Lower lobe of right lung (tissue), 2 donors: Measurements from ENCODE around the gene COA5. TPM values are rescaled to one million over a fixed set of nuclear protein-coding genes. Genes with fewer than 3 reads are reported as not detected.

Experiments used
- ATAC-seq, 2 donors: fragments of 200-7000 bp; cut with Tn5 transposase; one replicate each; pipeline ENCODE4 v1.9.1; 2020 to 2022; ENCODE audit warnings: mild to moderate bottlenecking in 2 of 2, moderate library complexity in 2 of 2
- DNase-seq: peaks from one replicate; pipeline ENCODE4 v3.0.0-alpha.2; 2020
- H3K27ac ChIP-seq: fragments of 200-600 bp; one replicate; pipeline ENCODE4 v1.8.0; 2022
- H3K27me3 ChIP-seq: fragments of 200-600 bp; one replicate; pipeline ENCODE4 v1.8.0; 2022; ENCODE audit warnings: low read depth
- H3K36me3 ChIP-seq: fragments of 200-600 bp; one replicate; pipeline ENCODE4 v1.8.0; 2022; ENCODE audit warnings: mild to moderate bottlenecking
- H3K4me1 ChIP-seq: fragments of 200-600 bp; one replicate; pipeline ENCODE4 v1.8.0; 2022
- H3K4me3 ChIP-seq: fragments of 200-600 bp; one replicate; pipeline ENCODE4 v1.8.0; 2022; ENCODE audit warnings: mild to moderate bottlenecking
- H3K9me3 ChIP-seq: fragments of 200-600 bp; one replicate; pipeline ENCODE4 v1.8.0; 2022
- intact Hi-C: fragments of 100-400 bp; cut with DNase I; formaldehyde crosslinking; loops from one replicate; pipeline ENCODE4 v1.11.0; 2022
- total RNA-seq: library from RNA; stranded (reverse); fragmentation: NEBNext Ultra II Directional; extraction: Animal tissue kit (Norgen Biotek cat#: 25700); gene quantifications from one replicate; pipeline ENCODE4 v1.2.1, GENCODE V29; 2021
- TF ChIP-seq, protein P1 (sequence below): fragments of 200-600 bp; IDR thresholded peaks from one replicate; pipeline ENCODE4 v1.8.0; 2022; ENCODE audit warnings: antibody characterized with exemption, mild to moderate bottlenecking
- donor health status: DM: no; HTN: yes; CAD: no; lungs with severe emphysema.

Gene COA5
- total RNA-seq, 1 donor from 2014 or later: 31.2 TPM

DNA sequence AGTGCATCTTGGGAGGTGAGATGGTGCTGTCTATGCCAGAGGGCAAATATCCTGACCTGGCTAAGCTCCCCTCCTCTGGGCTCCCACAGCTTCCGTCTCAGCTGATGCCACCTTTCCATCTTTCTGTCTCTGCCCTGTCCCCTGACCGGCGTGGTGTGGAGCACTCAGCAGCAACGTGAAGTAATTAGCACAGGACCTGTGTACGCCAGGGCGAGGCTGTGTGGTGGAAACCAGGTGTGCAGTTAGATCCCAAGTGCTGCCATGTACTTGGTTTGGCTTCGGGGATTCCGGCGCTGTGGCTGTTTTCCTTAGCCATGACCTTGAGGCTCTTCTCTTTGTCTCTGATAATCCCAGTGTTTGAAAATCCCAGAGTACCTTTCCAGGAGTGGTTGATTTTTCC, 36.5 kb downstream of the COA5 start:
- intact Hi-C loops: no loop called here
- no peaks in the 10 kb centered on the region for H3K9me3 ChIP-seq
- H3K4me3 ChIP-seq: no peak overlapping the region
- H3K36me3 ChIP-seq: peaks cover 98% of the 10 kb centered on the region
- TF ChIP-seq, protein P1, sequence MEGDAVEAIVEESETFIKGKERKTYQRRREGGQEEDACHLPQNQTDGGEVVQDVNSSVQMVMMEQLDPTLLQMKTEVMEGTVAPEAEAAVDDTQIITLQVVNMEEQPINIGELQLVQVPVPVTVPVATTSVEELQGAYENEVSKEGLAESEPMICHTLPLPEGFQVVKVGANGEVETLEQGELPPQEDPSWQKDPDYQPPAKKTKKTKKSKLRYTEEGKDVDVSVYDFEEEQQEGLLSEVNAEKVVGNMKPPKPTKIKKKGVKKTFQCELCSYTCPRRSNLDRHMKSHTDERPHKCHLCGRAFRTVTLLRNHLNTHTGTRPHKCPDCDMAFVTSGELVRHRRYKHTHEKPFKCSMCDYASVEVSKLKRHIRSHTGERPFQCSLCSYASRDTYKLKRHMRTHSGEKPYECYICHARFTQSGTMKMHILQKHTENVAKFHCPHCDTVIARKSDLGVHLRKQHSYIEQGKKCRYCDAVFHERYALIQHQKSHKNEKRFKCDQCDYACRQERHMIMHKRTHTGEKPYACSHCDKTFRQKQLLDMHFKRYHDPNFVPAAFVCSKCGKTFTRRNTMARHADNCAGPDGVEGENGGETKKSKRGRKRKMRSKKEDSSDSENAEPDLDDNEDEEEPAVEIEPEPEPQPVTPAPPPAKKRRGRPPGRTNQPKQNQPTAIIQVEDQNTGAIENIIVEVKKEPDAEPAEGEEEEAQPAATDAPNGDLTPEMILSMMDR: no peak
- no peaks in the 10 kb centered on the region for H3K4me1 ChIP-seq
- no peak for DNase-seq
- no peak for ATAC-seq
- no peaks in the 10 kb centered on the region for H3K27me3 ChIP-seq
- no peak overlapping the region for H3K27ac ChIP-seq

- H3K9me3 ChIP-seq: no peaks in the 10 kb centered on the region
- no peak for DNase-seq
- peaks cover 98% of the 10 kb centered on the region for H3K36me3 ChIP-seq
- no peaks in the 10 kb centered on the region for H3K4me1 ChIP-seq
- intact Hi-C loops: no loop called here
- no peak overlapping the region for H3K4me3 ChIP-seq
- no peaks in the 10 kb centered on the region for H3K27me3 ChIP-seq
- no peak for ATAC-seq
- TF ChIP-seq, protein P1: no peak
- no peak overlapping the region for H3K27ac ChIP-seq
These were observed 37.1 kb downstream of the COA5 start for GRCh38 chr2:98571121-98571701.

- Histone ChIP-seq H3K27ac (no peak overlapping the region), H3K4me1 (no peaks in the 10 kb centered on the region), H3K9me3 (no peaks in the 10 kb centered on the region), H3K27me3 (no peaks in the 10 kb centered on the region), H3K4me3 (no peak overlapping the region), H3K36me3 (peaks cover 99% of the 10 kb centered on the region)
- TF ChIP-seq, protein P1: no peak
- intact Hi-C loops: no loop called here
- ATAC-seq (no peak), DNase-seq (no peak)
These were observed 38.0 kb downstream of the COA5 start for GRCh38 chr2:98570356-98570755.

DNA sequence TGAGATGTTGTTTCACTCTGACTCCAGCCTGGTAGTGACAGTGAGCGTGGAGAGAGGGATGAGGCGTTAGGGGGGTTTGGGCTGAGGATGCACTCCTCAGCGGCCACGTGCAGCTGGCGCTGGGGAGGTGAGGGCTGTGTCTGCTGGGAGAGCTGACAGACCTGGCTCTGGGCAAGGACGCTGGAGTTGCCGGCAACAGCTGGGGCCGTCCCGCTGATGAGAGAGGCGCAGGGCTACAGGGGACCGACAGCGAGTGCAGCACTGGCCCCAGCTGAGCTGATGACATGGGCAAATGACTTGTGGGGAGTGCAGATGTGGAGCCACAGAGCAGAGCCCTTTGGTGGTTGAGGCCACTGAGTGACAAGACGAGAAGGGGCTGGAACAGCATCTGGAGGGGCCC, 38.4 kb downstream of the COA5 start:
- Histone ChIP-seq H3K9me3 (no peaks in the 10 kb centered on the region), H3K27ac (no peak overlapping the region), H3K4me1 (no peaks in the 10 kb centered on the region), H3K36me3 (peaks cover 99% of the 10 kb centered on the region), H3K27me3 (no peaks in the 10 kb centered on the region), H3K4me3 (no peak overlapping the region)
- ATAC-seq (no peak), DNase-seq (no peak)
- intact Hi-C loops: no loop called here
- TF ChIP-seq, protein P1: no peak

GRCh38 chr2:98569197-98569793, 39.0 kb downstream of the COA5 start:
- H3K36me3 ChIP-seq: peaks cover 99% of the 10 kb centered on the region
- no peak overlapping the region for H3K4me3 ChIP-seq
- peak; percentile 65 for DNase-seq
- H3K9me3 ChIP-seq: no peaks in the 10 kb centered on the region
- TF ChIP-seq, protein P1: peak; percentile 90
- H3K27me3 ChIP-seq: no peaks in the 10 kb centered on the region
- no peaks in the 10 kb centered on the region for H3K4me1 ChIP-seq
- ATAC-seq: peak; percentile 55 to 67
- intact Hi-C loops: no loop called here
- H3K27ac ChIP-seq: no peak overlapping the region
